ENCODE measurements around the gene CNTN5. TPM values are rescaled to one million over a fixed set of nuclear protein-coding genes. Genes with fewer than 3 reads are reported as not detected.

Gene CNTN5
- total and polyA plus RNA-seq, 2 donors (not counting 1 experiment from before 2014, with no cell fraction given), result 0.17 TPM; not detected in 1

DNA sequence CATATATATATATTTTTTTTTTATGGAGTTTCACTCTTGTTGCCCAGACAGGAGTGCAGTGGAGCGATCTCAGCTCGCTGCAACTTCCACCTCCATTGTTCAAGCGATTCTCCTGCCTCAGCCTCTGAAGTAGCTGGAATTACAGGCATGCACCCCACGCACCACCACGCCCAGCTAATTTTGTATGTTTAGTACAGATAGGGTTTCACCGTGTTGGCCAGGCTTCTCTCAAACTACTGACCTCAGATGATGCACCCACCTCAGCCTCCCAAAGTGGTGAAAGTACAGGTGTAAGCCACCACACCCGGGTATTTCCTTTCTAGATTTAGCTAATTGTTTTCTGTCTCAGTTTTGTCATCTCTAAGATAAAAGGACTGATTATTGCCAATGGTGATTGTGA, 821.1 kb downstream of the CNTN5 start:
- no peak overlapping the region for H3K4me2 ChIP-seq (ENCODE audit: extremely low read depth, insufficient read depth, low read length)
- H3K4me3 ChIP-seq (replicated peaks in 1 of 4; ENCODE audit: control extremely low read depth in 1 of 4, insufficient read depth in 1 of 4, low read depth in 3 of 4, low read length in 4 of 4), result no peak overlapping the region
- no peak for TF ChIP-seq EZH2 (IDR thresholded peaks at IDR 0.05; ENCODE audit: low read length, missing control alignments)
- TF ChIP-seq, protein P1, sequence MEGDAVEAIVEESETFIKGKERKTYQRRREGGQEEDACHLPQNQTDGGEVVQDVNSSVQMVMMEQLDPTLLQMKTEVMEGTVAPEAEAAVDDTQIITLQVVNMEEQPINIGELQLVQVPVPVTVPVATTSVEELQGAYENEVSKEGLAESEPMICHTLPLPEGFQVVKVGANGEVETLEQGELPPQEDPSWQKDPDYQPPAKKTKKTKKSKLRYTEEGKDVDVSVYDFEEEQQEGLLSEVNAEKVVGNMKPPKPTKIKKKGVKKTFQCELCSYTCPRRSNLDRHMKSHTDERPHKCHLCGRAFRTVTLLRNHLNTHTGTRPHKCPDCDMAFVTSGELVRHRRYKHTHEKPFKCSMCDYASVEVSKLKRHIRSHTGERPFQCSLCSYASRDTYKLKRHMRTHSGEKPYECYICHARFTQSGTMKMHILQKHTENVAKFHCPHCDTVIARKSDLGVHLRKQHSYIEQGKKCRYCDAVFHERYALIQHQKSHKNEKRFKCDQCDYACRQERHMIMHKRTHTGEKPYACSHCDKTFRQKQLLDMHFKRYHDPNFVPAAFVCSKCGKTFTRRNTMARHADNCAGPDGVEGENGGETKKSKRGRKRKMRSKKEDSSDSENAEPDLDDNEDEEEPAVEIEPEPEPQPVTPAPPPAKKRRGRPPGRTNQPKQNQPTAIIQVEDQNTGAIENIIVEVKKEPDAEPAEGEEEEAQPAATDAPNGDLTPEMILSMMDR (conservative IDR thresholded peaks at IDR 0.05 in 1 of 2, IDR thresholded peaks at IDR 0.05 in 1 of 2; ENCODE audit: low read depth in 1 of 2, low read length in 2 of 2), result no peak
- H2AFZ ChIP-seq (ENCODE audit: low read length), result no peak overlapping the region
- H3K4me1 ChIP-seq (ENCODE audit: control insufficient read depth, extremely low read depth, insufficient read depth, low read length), result no peaks in the 10 kb centered on the region
- H3K27ac ChIP-seq (ENCODE audit: insufficient read depth, low read length), result no peak overlapping the region
- no peaks in the 10 kb centered on the region for H4K20me1 ChIP-seq (ENCODE audit: control insufficient read depth, extremely low read depth, insufficient read depth, low read length)
- no peaks in the 10 kb centered on the region for H3K79me2 ChIP-seq (ENCODE audit: control insufficient read depth, insufficient read depth, low read length)
- no peaks in the 10 kb centered on the region for H3K27me3 ChIP-seq (ENCODE audit: control insufficient read depth, insufficient read depth, low read length)
- no peak for DNase-seq (ENCODE audit: low read depth in 2 of 2)
- no peaks in the 10 kb centered on the region for H3K9me3 ChIP-seq (ENCODE audit: control insufficient read depth, insufficient read depth, low read depth, low read length)
- H3K36me3 ChIP-seq (ENCODE audit: control insufficient read depth, insufficient read depth, low read length), result no peaks in the 10 kb centered on the region
- H3K9ac ChIP-seq (ENCODE audit: insufficient read depth, low read length), result no peak overlapping the region

DNA sequence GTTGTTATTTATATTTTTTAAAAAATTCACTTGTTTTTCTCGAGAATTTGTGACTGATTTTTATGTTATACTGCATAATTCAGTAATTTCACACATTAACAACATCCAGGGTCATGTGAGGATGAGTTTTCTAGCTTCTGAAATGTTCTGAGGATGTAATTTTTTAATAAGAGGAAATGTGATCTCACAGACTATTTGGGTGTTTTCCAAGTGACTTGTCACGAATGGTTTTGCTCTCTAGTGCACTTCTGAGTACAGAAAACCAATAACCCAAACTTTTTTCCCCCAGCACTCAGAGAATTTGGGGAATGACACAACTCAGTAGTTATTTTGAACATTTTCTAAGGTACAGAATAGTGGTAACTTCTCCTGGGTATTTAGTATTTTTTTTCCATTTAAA, 845.2 kb downstream of the CNTN5 start:
- no peak for TF ChIP-seq EZH2 (IDR thresholded peaks at IDR 0.05; ENCODE audit: low read length, missing control alignments)
- TF ChIP-seq, protein P1 (conservative IDR thresholded peaks at IDR 0.05 in 1 of 2, IDR thresholded peaks at IDR 0.05 in 1 of 2; ENCODE audit: low read depth in 1 of 2, low read length in 2 of 2), result no peak
- H3K9ac ChIP-seq (ENCODE audit: insufficient read depth, low read length), result no peak overlapping the region
- peak in 1 of 2 donors; percentile 3 for DNase-seq (ENCODE audit: low read depth in 2 of 2)

GRCh38 chr11:99881610-99882009, 860.9 kb downstream of the CNTN5 start:
- no peak overlapping the region for H2AFZ ChIP-seq (ENCODE audit: low read length)

More for the DNA sequence above, 845.2 kb downstream of the CNTN5 start:
- H3K27me3 ChIP-seq (ENCODE audit: control insufficient read depth, insufficient read depth, low read length), result no peaks in the 10 kb centered on the region
- no peaks in the 10 kb centered on the region for H4K20me1 ChIP-seq (ENCODE audit: control insufficient read depth, extremely low read depth, insufficient read depth, low read length)
- H3K36me3 ChIP-seq (ENCODE audit: control insufficient read depth, insufficient read depth, low read length), result no peaks in the 10 kb centered on the region
- no peaks in the 10 kb centered on the region for H3K79me2 ChIP-seq (ENCODE audit: control insufficient read depth, insufficient read depth, low read length)
- no peak overlapping the region for H3K4me3 ChIP-seq (replicated peaks in 1 of 4; ENCODE audit: control extremely low read depth in 1 of 4, insufficient read depth in 1 of 4, low read depth in 3 of 4, low read length in 4 of 4)
- H3K4me1 ChIP-seq (ENCODE audit: control insufficient read depth, extremely low read depth, insufficient read depth, low read length), result no peaks in the 10 kb centered on the region
- H3K4me2 ChIP-seq (ENCODE audit: extremely low read depth, insufficient read depth, low read length), result no peak overlapping the region
- H3K9me3 ChIP-seq (ENCODE audit: control insufficient read depth, insufficient read depth, low read depth, low read length), result no peaks in the 10 kb centered on the region
- no peak overlapping the region for H2AFZ ChIP-seq (ENCODE audit: low read length)
- no peak overlapping the region for H3K27ac ChIP-seq (ENCODE audit: insufficient read depth, low read length)

More at GRCh38 chr11:99881610-99882009, 860.9 kb downstream of the CNTN5 start:
- no peak overlapping the region for H3K9ac ChIP-seq (ENCODE audit: insufficient read depth, low read length)
- H3K9me3 ChIP-seq (ENCODE audit: control insufficient read depth, insufficient read depth, low read depth, low read length), result no peaks in the 10 kb centered on the region
- no peaks in the 10 kb centered on the region for H3K79me2 ChIP-seq (ENCODE audit: control insufficient read depth, insufficient read depth, low read length)
- no peak overlapping the region for H3K27ac ChIP-seq (ENCODE audit: insufficient read depth, low read length)
- no peaks in the 10 kb centered on the region for H3K4me1 ChIP-seq (ENCODE audit: control insufficient read depth, extremely low read depth, insufficient read depth, low read length)
- H3K4me2 ChIP-seq (ENCODE audit: extremely low read depth, insufficient read depth, low read length), result no peak overlapping the region
- no peak for TF ChIP-seq EZH2 (IDR thresholded peaks at IDR 0.05; ENCODE audit: low read length, missing control alignments)
- TF ChIP-seq, protein P1 (conservative IDR thresholded peaks at IDR 0.05 in 1 of 2, IDR thresholded peaks at IDR 0.05 in 1 of 2; ENCODE audit: low read depth in 1 of 2, low read length in 2 of 2), result no peak
- no peaks in the 10 kb centered on the region for H4K20me1 ChIP-seq (ENCODE audit: control insufficient read depth, extremely low read depth, insufficient read depth, low read length)
- no peaks in the 10 kb centered on the region for H3K36me3 ChIP-seq (ENCODE audit: control insufficient read depth, insufficient read depth, low read length)
- no peak overlapping the region for H3K4me3 ChIP-seq (replicated peaks in 1 of 4; ENCODE audit: control extremely low read depth in 1 of 4, insufficient read depth in 1 of 4, low read depth in 3 of 4, low read length in 4 of 4)
- DNase-seq (ENCODE audit: low read depth in 2 of 2), result no peak
- no peaks in the 10 kb centered on the region for H3K27me3 ChIP-seq (ENCODE audit: control insufficient read depth, insufficient read depth, low read length)
